Activated T-cell treated with anti-CD3 and anti-CD28 coated beads, Interleukin-2, amount 50 U/mL, for 72 hours (primary cell): ENCODE results near the gene RAI1. TPM values are rescaled to one million over a fixed set of nuclear protein-coding genes. Genes with fewer than 3 reads are reported as not detected.

Source experiments
- ATAC-seq, 2 donors: fragments of 150-1000 bp; cut with Tn5 transposase; replicated peaks in 1 of 2; 2 replicates each; pipeline ENCODE4 v1.10.0; 2021; ENCODE audit warnings: moderate library complexity in 2 of 2, mild to moderate bottlenecking in 1 of 2
- DNase-seq, 2 donors: peaks; one replicate each; pipeline ENCODE4 v3.0.0; 2021 to 2022; ENCODE audit warnings: mixed read lengths in 1 of 2
- H3K27ac Mint-ChIP-seq: one replicate; pipeline ENCODE4 v1.8.0; 2022; ENCODE audit warnings: mild to moderate bottlenecking, moderate library complexity, mixed read lengths
- H3K27me3 Mint-ChIP-seq: one replicate; pipeline ENCODE4 v1.8.0; 2022; ENCODE audit warnings: low read depth, mixed read lengths
- H3K36me3 Mint-ChIP-seq, 2 donors: one replicate each; pipeline ENCODE4 v1.8.0; 2022; ENCODE audit warnings: mixed read lengths in 2 of 2, mild to moderate bottlenecking in 1 of 2; ENCODE audit not compliant: insufficient read depth in 2 of 2
- H3K4me1 Mint-ChIP-seq: one replicate; pipeline ENCODE4 v1.8.0; 2022; ENCODE audit warnings: low read depth, mixed read lengths
- H3K4me3 Mint-ChIP-seq, 2 donors: one replicate each; pipeline ENCODE4 v1.8.0; 2022; ENCODE audit warnings: mild to moderate bottlenecking in 2 of 2, mixed read lengths in 2 of 2, moderate library complexity in 2 of 2
- H3K9me3 Mint-ChIP-seq, 2 donors: one replicate each; pipeline ENCODE4 v1.8.0; 2022; ENCODE audit warnings: mixed read lengths in 2 of 2
- total RNA-seq, 2 donors: library from RNA; stranded (reverse); gene quantifications; one replicate each; pipeline ENCODE4 v1.2.3, GENCODE V29; 2022

Gene RAI1
- total RNA-seq, 2 donors from 2014 or later, result 19.5 to 21.3 TPM

- no peak for ATAC-seq
- H3K4me3 Mint-ChIP-seq, result no peak overlapping the region
- H3K27ac Mint-ChIP-seq, result no peak overlapping the region
- DNase-seq, result no peak
- H3K4me1 Mint-ChIP-seq, result peaks cover 57% of the 10 kb centered on the region
- H3K36me3 Mint-ChIP-seq, result no peaks in the 10 kb centered on the region
- no peaks in the 10 kb centered on the region for H3K9me3 Mint-ChIP-seq
- no peaks in the 10 kb centered on the region for H3K27me3 Mint-ChIP-seq
Observed at GRCh38 chr17:17755715-17756114, 74.5 kb downstream of the RAI1 start.

- peak; percentile 51 to 54 for ATAC-seq
- H3K4me1 Mint-ChIP-seq, result peaks cover 52% of the 10 kb centered on the region
- no peaks in the 10 kb centered on the region for H3K27me3 Mint-ChIP-seq
- H3K36me3 Mint-ChIP-seq, result no peaks in the 10 kb centered on the region
- no peaks in the 10 kb centered on the region for H3K9me3 Mint-ChIP-seq
- peak overlapping the region; percentile 58 for H3K27ac Mint-ChIP-seq
- DNase-seq, result peak; percentile 40 to 46
- peak overlapping the region; percentile 61 to 75 for H3K4me3 Mint-ChIP-seq
Observed at GRCh38 chr17:17757391-17757791, 76.1 kb downstream of the RAI1 start.

GRCh38 chr17:17757956-17758845 lies 76.9 kb downstream of the RAI1 start:
- Mint-ChIP-seq H3K9me3 (no peaks in the 10 kb centered on the region), H3K4me3 (peak overlapping the region; percentile 61 to 75), H3K36me3 (no peaks in the 10 kb centered on the region), H3K4me1 (peaks cover 45% of the 10 kb centered on the region), H3K27me3 (no peaks in the 10 kb centered on the region), H3K27ac (peak overlapping the region; percentile 58)
- no peak for ATAC-seq
- DNase-seq, result no peak

- no peaks in the 10 kb centered on the region for H3K27me3 Mint-ChIP-seq
- ATAC-seq (no peak), DNase-seq (no peak)
- no peaks in the 10 kb centered on the region for H3K9me3 Mint-ChIP-seq
- H3K4me1 Mint-ChIP-seq, result peaks cover 43% of the 10 kb centered on the region
- H3K36me3 Mint-ChIP-seq, result no peaks in the 10 kb centered on the region
- no peak overlapping the region for H3K27ac Mint-ChIP-seq
- H3K4me3 Mint-ChIP-seq, result no peak overlapping the region
Observed at GRCh38 chr17:17758941-17759563, 77.8 kb downstream of the RAI1 start.

- H3K4me3 Mint-ChIP-seq, result no peak overlapping the region
- no peak overlapping the region for H3K27ac Mint-ChIP-seq
- H3K27me3 Mint-ChIP-seq, result no peaks in the 10 kb centered on the region
- DNase-seq (no peak), ATAC-seq (no peak)
- H3K36me3 Mint-ChIP-seq, result no peaks in the 10 kb centered on the region
- no peaks in the 10 kb centered on the region for H3K9me3 Mint-ChIP-seq
- peaks cover 48% of the 10 kb centered on the region for H3K4me1 Mint-ChIP-seq
Observed at GRCh38 chr17:17760350-17760749, 79.1 kb downstream of the RAI1 start.

GRCh38 chr17:17760872-17761550 lies 79.8 kb downstream of the RAI1 start:
- DNase-seq, result no peak
- no peaks in the 10 kb centered on the region for H3K27me3 Mint-ChIP-seq
- ATAC-seq, result no peak
- no peak overlapping the region for H3K27ac Mint-ChIP-seq
- peaks cover 49% of the 10 kb centered on the region for H3K4me1 Mint-ChIP-seq
- H3K9me3 Mint-ChIP-seq, result no peaks in the 10 kb centered on the region
- no peaks in the 10 kb centered on the region for H3K36me3 Mint-ChIP-seq
- no peak overlapping the region for H3K4me3 Mint-ChIP-seq

GRCh38 chr17:17761894-17762743 lies 80.9 kb downstream of the RAI1 start:
- Mint-ChIP-seq H3K9me3 (no peaks in the 10 kb centered on the region), H3K36me3 (no peaks in the 10 kb centered on the region), H3K27ac (no peak overlapping the region), H3K27me3 (no peaks in the 10 kb centered on the region), H3K4me1 (peaks cover 46% of the 10 kb centered on the region), H3K4me3 (no peak overlapping the region)
- DNase-seq, result no peak
- no peak for ATAC-seq

- Mint-ChIP-seq H3K27ac (no peak overlapping the region), H3K9me3 (no peaks in the 10 kb centered on the region), H3K36me3 (no peaks in the 10 kb centered on the region), H3K4me1 (peaks cover 40% of the 10 kb centered on the region), H3K27me3 (no peaks in the 10 kb centered on the region), H3K4me3 (no peak overlapping the region)
- DNase-seq, result no peak
- no peak for ATAC-seq
Observed at GRCh38 chr17:17762744-17763105, 81.5 kb downstream of the RAI1 start.

GRCh38 chr17:17763136-17763535 lies 81.9 kb downstream of the RAI1 start:
- peaks cover 37% of the 10 kb centered on the region for H3K4me1 Mint-ChIP-seq
- H3K4me3 Mint-ChIP-seq, result no peak overlapping the region
- no peaks in the 10 kb centered on the region for H3K9me3 Mint-ChIP-seq
- H3K36me3 Mint-ChIP-seq, result no peaks in the 10 kb centered on the region
- H3K27ac Mint-ChIP-seq, result no peak overlapping the region
- H3K27me3 Mint-ChIP-seq, result no peaks in the 10 kb centered on the region
- DNase-seq (no peak), ATAC-seq (no peak)

GRCh38 chr17:17763734-17764133 lies 82.5 kb downstream of the RAI1 start:
- no peaks in the 10 kb centered on the region for H3K36me3 Mint-ChIP-seq
- no peak overlapping the region for H3K4me3 Mint-ChIP-seq
- DNase-seq (no peak), ATAC-seq (no peak)
- peaks cover 37% of the 10 kb centered on the region for H3K4me1 Mint-ChIP-seq
- H3K9me3 Mint-ChIP-seq, result no peaks in the 10 kb centered on the region
- no peaks in the 10 kb centered on the region for H3K27me3 Mint-ChIP-seq
- no peak overlapping the region for H3K27ac Mint-ChIP-seq

- Mint-ChIP-seq H3K36me3 (no peaks in the 10 kb centered on the region), H3K27me3 (no peaks in the 10 kb centered on the region), H3K9me3 (no peaks in the 10 kb centered on the region), H3K27ac (no peak overlapping the region), H3K4me3 (no peak overlapping the region), H3K4me1 (peaks cover 43% of the 10 kb centered on the region)
- DNase-seq (no peak), ATAC-seq (peak in 1 of 2 donors; percentile 27)
Observed at GRCh38 chr17:17765359-17766076, 84.3 kb downstream of the RAI1 start.

- H3K27me3 Mint-ChIP-seq, result no peaks in the 10 kb centered on the region
- DNase-seq (no peak), ATAC-seq (peak; percentile 27 to 40)
- peak overlapping the region in 1 of 2 donors; percentile 26 for H3K4me3 Mint-ChIP-seq
- H3K9me3 Mint-ChIP-seq, result no peaks in the 10 kb centered on the region
- H3K36me3 Mint-ChIP-seq, result no peaks in the 10 kb centered on the region
- H3K4me1 Mint-ChIP-seq, result peaks cover 43% of the 10 kb centered on the region
- H3K27ac Mint-ChIP-seq, result no peak overlapping the region
Observed at GRCh38 chr17:17766077-17766743, 85.0 kb downstream of the RAI1 start.
